Fibroblast of pulmonary artery (primary cell): ENCODE measurements around the gene PRDX2.
A peak's percentile ranks its signal among the peaks of the same experiment; 100 is the strongest.
"Not testable (repeated sequence)": the region's sequence is repeated elsewhere in the genome, so short reads cannot be mapped to it uniquely, and the experiment has no call there.

Experiments used
- DNase-seq: peaks from one replicate; pipeline ENCODE4 v3.0.0-alpha.2; 2010; ENCODE audit warnings: low read depth
- H3K4me3 ChIP-seq: replicated peaks from 2 replicates; pipeline ENCODE4 v1.5.1; 2011; ENCODE audit warnings: low read depth, mild to moderate bottlenecking, control low read depth, low read length, moderate library complexity
- CTCF ChIP-seq: IDR thresholded peaks from 2 replicates; pipeline ENCODE4 v1.5.1; 2011; ENCODE audit warnings: mild to moderate bottlenecking, control low read depth, low read length, inconsistent platforms; ENCODE audit errors: missing control alignments

PRDX2 gene

GRCh38 chr19:12800923-12801465 lies 606 bp downstream of the PRDX2 start:
- H3K4me3 ChIP-seq: peak overlapping the region; percentile 86
- DNase-seq: no peak
- TF ChIP-seq CTCF: no peak

- peak overlapping the region; percentile 86 for H3K4me3 ChIP-seq
- no peak for TF ChIP-seq CTCF
- no peak for DNase-seq
These were observed 1.2 kb downstream of the PRDX2 start for GRCh38 chr19:12800466-12800770.

- H3K4me3 ChIP-seq: no peak overlapping the region
- no peak for DNase-seq
- TF ChIP-seq CTCF: no peak
These were observed 1.7 kb downstream of the PRDX2 start for GRCh38 chr19:12799742-12800465.

- DNase-seq, H3K4me3 ChIP-seq: not testable (repeated sequence)
These were observed 4.0 kb downstream of the PRDX2 start for GRCh38 chr19:12797607-12798006.

GRCh38 chr19:12797141-12797587 lies 4.4 kb downstream of the PRDX2 start:
- no peak for TF ChIP-seq CTCF
- H3K4me3 ChIP-seq: no peak overlapping the region
- no peak for DNase-seq

- peak; percentile 89 for DNase-seq
- TF ChIP-seq CTCF: peak; percentile 97
- H3K4me3 ChIP-seq: no peak overlapping the region
These were observed 5.2 kb downstream of the PRDX2 start for GRCh38 chr19:12796146-12797071.

- peak; percentile 56 for DNase-seq
- peak overlapping the region; percentile 2 for H3K4me3 ChIP-seq
- TF ChIP-seq CTCF: no peak
These were observed 6.6 kb downstream of the PRDX2 start for GRCh38 chr19:12794971-12795381.
